ENCODE measurements around the gene DAAM1.

DNA sequence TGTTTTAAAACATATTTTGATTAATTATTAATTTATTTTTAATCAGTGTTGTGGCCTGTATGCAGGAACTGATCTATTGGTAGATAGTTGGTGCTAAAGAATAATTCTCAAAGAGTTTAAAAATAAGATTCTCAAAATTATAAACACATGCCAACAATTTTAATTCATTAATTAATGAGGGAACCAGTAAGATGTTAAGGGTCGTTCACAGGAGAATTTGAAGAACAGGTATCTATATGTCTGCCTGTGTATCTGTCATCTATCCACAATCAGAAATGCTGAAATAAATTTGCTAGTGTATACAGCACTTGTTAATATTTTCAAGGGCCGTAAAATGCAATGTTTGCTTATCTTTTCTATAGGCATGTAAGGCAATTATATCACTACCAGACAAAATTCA is 18.4 kb downstream of the DAAM1 start:
- TF ChIP-seq, protein P1, sequence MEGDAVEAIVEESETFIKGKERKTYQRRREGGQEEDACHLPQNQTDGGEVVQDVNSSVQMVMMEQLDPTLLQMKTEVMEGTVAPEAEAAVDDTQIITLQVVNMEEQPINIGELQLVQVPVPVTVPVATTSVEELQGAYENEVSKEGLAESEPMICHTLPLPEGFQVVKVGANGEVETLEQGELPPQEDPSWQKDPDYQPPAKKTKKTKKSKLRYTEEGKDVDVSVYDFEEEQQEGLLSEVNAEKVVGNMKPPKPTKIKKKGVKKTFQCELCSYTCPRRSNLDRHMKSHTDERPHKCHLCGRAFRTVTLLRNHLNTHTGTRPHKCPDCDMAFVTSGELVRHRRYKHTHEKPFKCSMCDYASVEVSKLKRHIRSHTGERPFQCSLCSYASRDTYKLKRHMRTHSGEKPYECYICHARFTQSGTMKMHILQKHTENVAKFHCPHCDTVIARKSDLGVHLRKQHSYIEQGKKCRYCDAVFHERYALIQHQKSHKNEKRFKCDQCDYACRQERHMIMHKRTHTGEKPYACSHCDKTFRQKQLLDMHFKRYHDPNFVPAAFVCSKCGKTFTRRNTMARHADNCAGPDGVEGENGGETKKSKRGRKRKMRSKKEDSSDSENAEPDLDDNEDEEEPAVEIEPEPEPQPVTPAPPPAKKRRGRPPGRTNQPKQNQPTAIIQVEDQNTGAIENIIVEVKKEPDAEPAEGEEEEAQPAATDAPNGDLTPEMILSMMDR (IDR thresholded peaks at IDR 0.05) = no peak
- no peak for TF ChIP-seq POLR2A (IDR thresholded peaks at IDR 0.05)
